HEK293 (cell line): ENCODE results near the gene ARMC10.

ENCODE experiments used
- BCL6B ChIP-seq: fragments of 450-650 bp; formaldehyde crosslinking; IDR thresholded peaks from 2 replicates; pipeline ENCODE4 v1.5.1; 2017; ENCODE audit warnings: missing biosample characterization, missing genetic modification characterization
- GFI1B ChIP-seq: fragments of 450-650 bp; formaldehyde crosslinking; IDR thresholded peaks from 2 replicates; pipeline ENCODE4 v1.5.1; 2016; ENCODE audit warnings: missing biosample characterization, missing genetic modification characterization
- RBAK ChIP-seq: fragments of 450-650 bp; formaldehyde crosslinking; IDR thresholded peaks from 2 replicates; pipeline ENCODE4 v1.5.1; 2016; ENCODE audit warnings: missing biosample characterization, missing genetic modification characterization
- REST ChIP-seq: fragments of 450-650 bp; formaldehyde crosslinking; IDR thresholded peaks from 2 replicates; pipeline ENCODE4 v1.5.1; 2016; ENCODE audit warnings: missing biosample characterization, missing genetic modification characterization
- SETDB1 ChIP-seq: IDR thresholded peaks from one replicate; pipeline ENCODE4 v1.6.1; 2017; ENCODE audit warnings: mild to moderate bottlenecking, low read length, moderate library complexity, mixed read lengths; ENCODE audit not compliant: insufficient read length
- SP2 ChIP-seq: fragments of 450-650 bp; formaldehyde crosslinking; IDR thresholded peaks from 2 replicates; pipeline ENCODE4 v1.5.1; 2016; ENCODE audit warnings: missing biosample characterization, missing genetic modification characterization
- WT1 ChIP-seq: fragments of 450-650 bp; formaldehyde crosslinking; IDR thresholded peaks from 2 replicates; pipeline ENCODE4 v1.5.1; 2016; ENCODE audit warnings: missing biosample characterization, missing genetic modification characterization
- ZNF10 ChIP-seq: fragments of 450-650 bp; formaldehyde crosslinking; IDR thresholded peaks from 2 replicates; pipeline ENCODE4 v1.5.1; 2017; ENCODE audit warnings: missing biosample characterization, missing genetic modification characterization
- ZNF214 ChIP-seq: fragments of 450-650 bp; formaldehyde crosslinking; IDR thresholded peaks from 2 replicates; pipeline ENCODE4 v1.5.1; 2017; ENCODE audit warnings: missing biosample characterization, mild to moderate bottlenecking, missing genetic modification characterization, borderline replicate concordance
- ZNF26 ChIP-seq: fragments of 450-650 bp; formaldehyde crosslinking; IDR thresholded peaks from 2 replicates; pipeline ENCODE4 v1.5.1; 2016; ENCODE audit warnings: missing biosample characterization, missing genetic modification characterization
- ZNF280D ChIP-seq: fragments of 450-650 bp; formaldehyde crosslinking; IDR thresholded peaks from 2 replicates; pipeline ENCODE4 v1.5.1; 2016; ENCODE audit warnings: missing biosample characterization, missing genetic modification characterization
- ZNF366 ChIP-seq: fragments of 450-650 bp; formaldehyde crosslinking; conservative IDR thresholded peaks from 2 replicates; pipeline ENCODE4 v1.5.1; 2016; ENCODE audit warnings: missing biosample characterization, missing genetic modification characterization
- ZNF416 ChIP-seq: fragments of 450-650 bp; formaldehyde crosslinking; IDR thresholded peaks from 2 replicates; pipeline ENCODE4 v1.5.1; 2016; ENCODE audit warnings: missing biosample characterization, missing genetic modification characterization
- ZNF510 ChIP-seq: fragments of 450-650 bp; formaldehyde crosslinking; IDR thresholded peaks from 2 replicates; pipeline ENCODE4 v1.5.1; 2018; ENCODE audit warnings: mild to moderate bottlenecking, missing genetic modification characterization, missing biosample characterization; ENCODE audit not compliant: insufficient replicate concordance
- ZNF529 ChIP-seq: fragments of 450-650 bp; formaldehyde crosslinking; IDR thresholded peaks from 2 replicates; pipeline ENCODE4 v1.5.1; 2017; ENCODE audit warnings: missing genetic modification characterization, missing biosample characterization; ENCODE audit not compliant: insufficient replicate concordance
- ZNF544 ChIP-seq: fragments of 450-650 bp; formaldehyde crosslinking; IDR thresholded peaks from 2 replicates; pipeline ENCODE4 v1.5.0; 2017; ENCODE audit warnings: missing biosample characterization, missing genetic modification characterization
- ZNF555 ChIP-seq: fragments of 450-650 bp; formaldehyde crosslinking; conservative IDR thresholded peaks from 2 replicates; pipeline ENCODE4 v1.5.1; 2017; ENCODE audit warnings: missing biosample characterization, mild to moderate bottlenecking, missing genetic modification characterization, inconsistent platforms
- ZNF558 ChIP-seq: fragments of 450-650 bp; formaldehyde crosslinking; IDR thresholded peaks from 2 replicates; pipeline ENCODE4 v1.5.1; 2016; ENCODE audit warnings: missing biosample characterization, missing genetic modification characterization
- ZNF561 ChIP-seq: fragments of 450-650 bp; IDR thresholded peaks from 2 replicates; pipeline ENCODE4 v1.5.1; 2018; ENCODE audit warnings: missing biosample characterization, missing genetic modification characterization, borderline replicate concordance
- ZNF580 ChIP-seq: fragments of 450-650 bp; formaldehyde crosslinking; IDR thresholded peaks from 2 replicates; pipeline ENCODE4 v1.5.1; 2016; ENCODE audit warnings: missing biosample characterization, missing genetic modification characterization
- ZNF596 ChIP-seq: fragments of 450-650 bp; IDR thresholded peaks from 2 replicates; pipeline ENCODE4 v1.5.0; 2018; ENCODE audit warnings: missing biosample characterization, mild to moderate bottlenecking, missing genetic modification characterization, moderate library complexity
- ZNF626 ChIP-seq: fragments of 450-650 bp; sonication (Bioruptor Pico); formaldehyde crosslinking; IDR thresholded peaks from 2 replicates; pipeline ENCODE4 v1.5.1; 2018; ENCODE audit warnings: missing biosample characterization, missing genetic modification characterization, inconsistent platforms
- ZNF677 ChIP-seq: fragments of 450-650 bp; IDR thresholded peaks from 2 replicates; pipeline ENCODE4 v1.5.0; 2018; ENCODE audit warnings: missing biosample characterization, mild to moderate bottlenecking, missing genetic modification characterization, moderate library complexity
- ZSCAN16 ChIP-seq: fragments of 450-650 bp; formaldehyde crosslinking; IDR thresholded peaks from 2 replicates; pipeline ENCODE4 v1.5.1; 2016; ENCODE audit warnings: missing biosample characterization, missing genetic modification characterization
- ZSCAN4 ChIP-seq: fragments of 450-650 bp; formaldehyde crosslinking; IDR thresholded peaks from 2 replicates; pipeline ENCODE4 v1.5.1; 2017; ENCODE audit warnings: missing biosample characterization, missing genetic modification characterization

The ARMC10 gene

GRCh38 chr7:103048833-103049232 is 26.1 kb upstream of the ARMC10 start (continued):
- TF ChIP-seq ZNF10 (tag by site-specific recombination) (no peak), SP2 (tag by site-specific recombination) (no peak), GFI1B (tag by site-specific recombination) (no peak), ZNF529 (peak; percentile 61), ZNF677 (tag by site-specific recombination) (0 out of 2 replicates have a peak, but pooled peaks have one; percentile 10), ZNF416 (tag by site-specific recombination) (0 out of 2 replicates have a peak, but pooled peaks have one; percentile 41), WT1 (tag by site-specific recombination) (no peak), ZNF596 (tag by site-specific recombination) (no peak), ZNF280D (peak; percentile 91), ZNF580 (tag by site-specific recombination) (no peak), REST (tag by site-specific recombination) (no peak), ZSCAN16 (no peak), BCL6B (tag by site-specific recombination) (no peak), RBAK (tag by site-specific recombination) (no peak), ZNF544 (tag by site-specific recombination) (no peak), ZNF510 (peak; percentile 49), ZNF366 (tag by site-specific recombination) (no peak), ZSCAN4 (tag by site-specific recombination) (no peak), ZNF558 (tag by site-specific recombination) (peak; percentile 53; the same call in 1 of the 2 replicates), SETDB1 (peak; percentile 99), ZNF26 (tag by site-specific recombination) (peak; percentile 27; the same call in 1 of the 2 replicates), ZNF214 (tag by site-specific recombination) (0 out of 2 replicates have a peak, but pooled peaks have one; percentile 36), ZNF561 (tag by site-specific recombination) (no peak), ZNF626 (tag by site-specific recombination) (peak; percentile 98), ZNF555 (tag by site-specific recombination) (0 out of 2 replicates have a peak, but pooled peaks have one; percentile 5)
